ENCODE measurements around the gene ESCO1.
"Not testable (repeated sequence)": the region's sequence is repeated elsewhere in the genome, so short reads cannot be mapped to it uniquely, and the experiment has no call there.

The ESCO1 gene

GRCh38 chr18:21632393-21632792 is 31.9 kb upstream of the ESCO1 start:
- DNase-seq = no peak
- Histone ChIP-seq H3K36me3 (peaks cover 18% of the 10 kb centered on the region), H3K4me3 (ENCODE audit: low read depth, low read length) (no peak overlapping the region), H3K4me1 (no peaks in the 10 kb centered on the region), H3K9me3 (no peaks in the 10 kb centered on the region), H3K27me3 (no peaks in the 10 kb centered on the region)
- no peak for TF ChIP-seq CTCF (IDR thresholded peaks at IDR 0.05; ENCODE audit: low read depth, low read length)

- DNase-seq = no peak
- TF ChIP-seq CTCF (IDR thresholded peaks at IDR 0.05; ENCODE audit: low read depth, low read length) = no peak
- Histone ChIP-seq H3K36me3 (peaks cover 20% of the 10 kb centered on the region), H3K4me3 (ENCODE audit: low read depth, low read length) (no peak overlapping the region), H3K4me1 (no peaks in the 10 kb centered on the region), H3K27me3 (no peaks in the 10 kb centered on the region), H3K9me3 (no peaks in the 10 kb centered on the region)
Measured at GRCh38 chr18:21629089-21629832, 28.8 kb upstream of the ESCO1 start.

DNA sequence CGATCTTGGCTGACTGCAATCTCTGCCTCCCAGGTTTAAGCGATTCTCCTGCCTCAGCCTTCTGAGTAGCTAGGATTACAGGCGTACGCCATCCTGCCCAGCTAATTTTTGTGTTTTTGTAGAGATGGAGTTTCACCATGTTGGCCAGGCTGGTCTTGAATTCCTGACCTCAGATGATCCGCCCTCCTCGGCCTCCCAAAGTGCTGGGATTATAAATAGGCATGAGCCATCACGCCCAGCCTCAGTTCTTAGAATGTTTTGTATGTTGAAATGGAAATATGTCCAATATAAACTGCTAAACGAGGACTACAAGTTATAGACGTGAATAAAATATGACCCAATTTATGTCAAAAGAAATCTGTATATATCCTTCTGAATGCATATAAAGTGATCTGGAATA is 21.1 kb upstream of the ESCO1 start:
- not testable (repeated sequence) for H3K4me1 ChIP-seq; DNase-seq; H3K9me3 ChIP-seq; H3K27me3 ChIP-seq; H3K4me3 ChIP-seq (ENCODE audit: low read depth, low read length)
- peaks cover 20% of the 10 kb centered on the region for H3K36me3 ChIP-seq

DNA sequence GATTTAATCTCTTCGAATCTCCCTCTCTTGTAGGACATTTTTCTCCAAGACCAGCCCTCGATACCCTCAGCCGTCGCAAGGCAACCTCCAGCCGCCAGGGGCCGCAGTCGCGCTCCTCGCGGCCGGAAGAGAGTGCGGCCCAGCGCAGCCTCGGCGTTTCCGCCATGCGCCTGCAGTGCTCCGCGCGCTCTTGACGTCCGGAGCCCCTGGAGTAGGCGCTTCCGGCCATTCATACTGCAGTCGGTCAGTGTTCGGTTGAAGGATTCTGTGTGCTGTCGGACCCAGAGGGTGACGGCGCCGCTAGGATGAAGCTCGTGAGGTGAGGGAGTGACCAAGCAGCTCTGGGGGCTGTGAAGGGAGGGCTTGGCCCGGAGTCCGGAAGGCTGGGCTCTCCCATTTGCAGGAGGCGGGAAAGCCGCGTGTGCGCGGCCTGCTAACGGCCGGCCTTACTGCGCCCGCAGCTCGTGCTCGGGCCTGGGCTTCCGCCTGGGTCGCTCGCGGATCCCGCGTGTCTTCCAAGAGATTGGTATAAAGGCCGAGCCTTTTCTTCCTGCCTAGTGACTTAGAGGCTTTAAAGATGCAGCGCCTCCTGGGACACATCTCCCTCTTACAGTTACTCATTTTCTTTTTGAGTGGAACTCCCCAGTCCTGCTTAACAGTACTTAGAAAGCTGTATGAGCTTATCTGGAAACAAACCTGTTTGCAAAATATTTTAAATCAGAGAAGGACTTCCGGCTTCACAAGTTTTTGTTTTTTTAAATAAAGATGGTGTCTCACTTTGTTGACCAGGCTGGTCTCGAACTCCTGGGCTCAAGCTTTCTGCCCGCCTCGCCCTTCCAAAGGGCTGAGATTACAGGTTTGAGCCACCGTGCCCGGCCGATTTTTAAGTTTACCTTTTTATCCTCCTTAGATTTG is 11.9 kb upstream of the ESCO1 start, which contains the start of gene SNRPD1:
Gene SNRPD1 (plus strand): TSS at position 190 of the 915 bp plus-strand sequence. CDS start 116 bp downstream, at position 306.
- Histone ChIP-seq H3K4me3 (ENCODE audit: low read depth, low read length) (peak within 1 kb of the TSS; percentile 90), H3K9me3 (no peaks in the 10 kb centered on the region), H3K27me3 (no peaks in the 10 kb centered on the region), H3K4me1 (no peaks in the 10 kb centered on the region), H3K36me3 (peaks cover 10% of the 10 kb centered on the region)
- peak; percentile 83 for DNase-seq
- peak; percentile 75 for TF ChIP-seq CTCF (IDR thresholded peaks at IDR 0.05; ENCODE audit: low read depth, low read length)

DNA sequence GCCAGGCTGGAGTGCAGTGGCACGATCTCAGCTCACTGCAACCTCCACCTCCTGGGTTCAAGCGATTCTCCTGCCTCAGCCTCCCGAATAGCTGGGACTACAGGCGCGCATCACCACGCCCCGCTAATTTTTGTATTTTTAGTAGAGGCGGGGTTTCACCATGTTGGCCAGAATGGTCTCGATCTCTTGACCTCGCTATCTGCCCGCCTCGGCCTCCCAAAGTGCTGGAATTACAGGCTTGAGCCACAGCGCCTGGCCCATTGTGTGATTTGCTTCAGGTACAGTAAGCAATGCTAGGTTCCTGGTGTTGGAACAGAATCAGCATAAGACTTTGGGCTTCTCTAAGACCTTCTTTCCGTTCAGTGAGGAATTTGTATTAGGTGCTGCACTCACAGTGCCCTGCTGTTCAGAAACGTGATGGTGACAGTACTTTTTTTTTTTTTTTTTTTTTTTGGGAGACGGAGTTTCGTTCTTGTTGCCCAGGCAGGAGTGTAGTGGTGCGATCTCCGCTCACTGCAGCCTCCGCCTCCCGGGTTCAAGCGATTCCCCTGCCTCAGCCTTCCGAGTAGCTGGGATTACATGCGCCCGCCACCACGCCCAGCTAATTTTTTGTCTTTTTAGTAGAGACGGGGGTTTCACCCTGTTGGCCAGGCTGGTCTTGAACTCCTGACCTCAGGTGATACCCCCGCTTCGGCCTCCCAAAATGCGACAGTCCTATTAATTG is 11.1 kb upstream of the ESCO1 start:
- H3K9me3 ChIP-seq, H3K36me3 ChIP-seq, DNase-seq, H3K4me1 ChIP-seq, H3K27me3 ChIP-seq: not testable (repeated sequence)
- peak overlapping the region; percentile 90 for H3K4me3 ChIP-seq (ENCODE audit: low read depth, low read length)

- no peaks in the 10 kb centered on the region for H3K36me3 ChIP-seq
- no peak overlapping the region for H3K4me3 ChIP-seq (ENCODE audit: low read depth, low read length)
- no peak for DNase-seq
- TF ChIP-seq CTCF (IDR thresholded peaks at IDR 0.05; ENCODE audit: low read depth, low read length) = no peak
- no peaks in the 10 kb centered on the region for H3K4me1 ChIP-seq
- H3K27me3 ChIP-seq = no peaks in the 10 kb centered on the region
- no peaks in the 10 kb centered on the region for H3K9me3 ChIP-seq
Measured at GRCh38 chr18:21605213-21605612, 4.7 kb upstream of the ESCO1 start.

Measured in BE2C (cell line).